Measurements from ENCODE around the gene FAM227A. TPM values are rescaled to one million over a fixed set of nuclear protein-coding genes. Genes with fewer than 3 reads are reported as not detected.

Gene FAM227A
- total and polyA plus RNA-seq, 4 donors: 0.01 to 0.42 (median 0.04) TPM

- WGBS: 8% methylated on average over 10 of the region's 10 CpGs
- Histone ChIP-seq H3K27me3 (ENCODE audit: control insufficient read depth in 4 of 4, insufficient read depth in 4 of 4, low read length in 3 of 4) (no peaks in the 10 kb centered on the region), H3K9ac (ENCODE audit: low read depth in 1 of 2, low read length in 2 of 2) (peak overlapping the region; percentile 87 to 96), H3K4me1 (ENCODE audit: control insufficient read depth in 4 of 4, insufficient read depth in 4 of 4, low read length in 3 of 4) (peaks cover 0 to 37% (median 21%) of the 10 kb centered on the region in 4 donors), H3K36me3 (ENCODE audit: control insufficient read depth in 4 of 4, insufficient read depth in 3 of 4, low read depth in 1 of 4, low read length in 3 of 4) (peaks cover 0 to 4% (median under 1%) of the 10 kb centered on the region in 4 donors), H3K9me3 (ENCODE audit: control insufficient read depth in 4 of 4, low read length in 3 of 4) (no peaks in the 10 kb centered on the region), H3K27ac (ENCODE audit: low read depth in 1 of 2, low read length in 2 of 2) (peak overlapping the region; percentile 95 to 97), H3K4me3 (ENCODE audit: low read depth in 1 of 3, low read length in 3 of 3) (peak overlapping the region in 1 of 3 donors; percentile 6)
- DNase-seq (ENCODE audit: low spot score): no peak
- TF ChIP-seq JUND (IDR thresholded peaks at IDR 0.05) (no peak), GABPA (IDR thresholded peaks at IDR 0.05 in 1 of 2, conservative IDR thresholded peaks at IDR 0.05 in 1 of 2) (no peak), REST (IDR thresholded peaks at IDR 0.05) (no peak)
These were observed 48.6 kb upstream of the FAM227A start for GRCh38 chr22:38704654-38705234.

DNA sequence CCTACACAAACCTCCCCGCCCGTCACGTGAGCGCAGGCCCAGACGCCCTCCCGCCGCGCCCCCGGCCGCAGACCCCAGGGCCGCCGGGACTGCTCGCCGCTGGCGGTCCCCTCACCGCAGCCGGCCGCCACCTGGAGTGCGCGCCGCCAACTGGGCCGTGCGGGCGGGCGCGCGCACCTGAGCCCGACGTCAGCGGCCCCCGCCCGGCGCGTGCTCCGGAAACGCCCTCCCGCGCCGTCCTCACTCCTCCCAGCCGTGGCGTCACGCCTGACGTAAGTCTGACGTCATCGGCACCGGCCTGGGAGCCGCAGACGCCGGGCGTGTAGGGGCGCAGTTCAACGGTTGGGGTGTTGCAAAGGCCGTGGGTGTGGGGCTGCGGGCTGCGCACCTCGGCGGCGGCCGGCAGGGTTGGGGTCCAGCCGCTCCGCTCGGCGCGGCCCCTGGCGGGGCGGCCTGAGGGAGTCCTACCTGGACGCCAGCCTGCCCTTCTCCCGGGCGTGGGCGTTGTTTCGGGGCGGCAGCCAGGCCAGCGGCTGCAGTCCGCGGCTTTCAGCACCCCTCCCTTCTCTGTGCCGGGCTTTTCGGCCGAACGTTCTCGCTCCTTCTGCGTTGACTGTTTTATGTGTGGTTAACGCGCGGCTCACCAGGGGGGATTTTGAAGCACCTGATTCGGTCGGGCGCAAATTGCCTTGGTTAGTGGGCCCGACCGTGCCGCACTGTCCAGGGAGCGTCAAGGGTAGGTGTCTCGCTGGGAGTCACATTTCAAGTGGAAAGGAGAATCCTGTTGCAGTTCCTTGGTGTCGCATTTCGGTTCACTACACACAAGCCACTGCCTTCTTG, 44.8 kb upstream of the FAM227A start, which contains the start of gene JOSD1:
JOSD1 (minus strand) TSS at position 155 of the 840 bp plus-strand sequence. CDS start 956 bp downstream, outside the sequence.
- no peak for TF ChIP-seq HNF4G (IDR thresholded peaks at IDR 0.05)
- TF ChIP-seq, protein P1, sequence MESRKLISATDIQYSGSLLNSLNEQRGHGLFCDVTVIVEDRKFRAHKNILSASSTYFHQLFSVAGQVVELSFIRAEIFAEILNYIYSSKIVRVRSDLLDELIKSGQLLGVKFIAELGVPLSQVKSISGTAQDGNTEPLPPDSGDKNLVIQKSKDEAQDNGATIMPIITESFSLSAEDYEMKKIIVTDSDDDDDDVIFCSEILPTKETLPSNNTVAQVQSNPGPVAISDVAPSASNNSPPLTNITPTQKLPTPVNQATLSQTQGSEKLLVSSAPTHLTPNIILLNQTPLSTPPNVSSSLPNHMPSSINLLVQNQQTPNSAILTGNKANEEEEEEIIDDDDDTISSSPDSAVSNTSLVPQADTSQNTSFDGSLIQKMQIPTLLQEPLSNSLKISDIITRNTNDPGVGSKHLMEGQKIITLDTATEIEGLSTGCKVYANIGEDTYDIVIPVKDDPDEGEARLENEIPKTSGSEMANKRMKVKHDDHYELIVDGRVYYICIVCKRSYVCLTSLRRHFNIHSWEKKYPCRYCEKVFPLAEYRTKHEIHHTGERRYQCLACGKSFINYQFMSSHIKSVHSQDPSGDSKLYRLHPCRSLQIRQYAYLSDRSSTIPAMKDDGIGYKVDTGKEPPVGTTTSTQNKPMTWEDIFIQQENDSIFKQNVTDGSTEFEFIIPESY (IDR thresholded peaks at IDR 0.05): no peak
- no peak for TF ChIP-seq FOXA1 (IDR thresholded peaks at IDR 0.05)
- no peak for TF ChIP-seq TAF1 (conservative IDR thresholded peaks at IDR 0.05)
- no peak for TF ChIP-seq RAD21 (IDR thresholded peaks at IDR 0.05)
- no peak for TF ChIP-seq HNF4A (conservative IDR thresholded peaks at IDR 0.05)
- peak; percentile 37 for TF ChIP-seq SP1 (IDR thresholded peaks at IDR 0.05)
- peak; percentile 84 to 98 for TF ChIP-seq EGR1 (IDR thresholded peaks at IDR 0.05; ENCODE audit: low read depth in 2 of 2)
- TF ChIP-seq GABPA (IDR thresholded peaks at IDR 0.05 in 1 of 2, conservative IDR thresholded peaks at IDR 0.05 in 1 of 2): peak in 1 of 2 donors; percentile 60
- TF ChIP-seq YY1 (IDR thresholded peaks at IDR 0.05): no peak
- TF ChIP-seq MAX (IDR thresholded peaks at IDR 0.05): no peak
- TF ChIP-seq REST (IDR thresholded peaks at IDR 0.05): peak; percentile 82
- peak; percentile 69 to 73 for TF ChIP-seq JUND (IDR thresholded peaks at IDR 0.05)
- TF ChIP-seq RXRA (IDR thresholded peaks at IDR 0.05): no peak
- TF ChIP-seq NR2F2 (IDR thresholded peaks at IDR 0.05): no peak
- TF ChIP-seq, protein P2, sequence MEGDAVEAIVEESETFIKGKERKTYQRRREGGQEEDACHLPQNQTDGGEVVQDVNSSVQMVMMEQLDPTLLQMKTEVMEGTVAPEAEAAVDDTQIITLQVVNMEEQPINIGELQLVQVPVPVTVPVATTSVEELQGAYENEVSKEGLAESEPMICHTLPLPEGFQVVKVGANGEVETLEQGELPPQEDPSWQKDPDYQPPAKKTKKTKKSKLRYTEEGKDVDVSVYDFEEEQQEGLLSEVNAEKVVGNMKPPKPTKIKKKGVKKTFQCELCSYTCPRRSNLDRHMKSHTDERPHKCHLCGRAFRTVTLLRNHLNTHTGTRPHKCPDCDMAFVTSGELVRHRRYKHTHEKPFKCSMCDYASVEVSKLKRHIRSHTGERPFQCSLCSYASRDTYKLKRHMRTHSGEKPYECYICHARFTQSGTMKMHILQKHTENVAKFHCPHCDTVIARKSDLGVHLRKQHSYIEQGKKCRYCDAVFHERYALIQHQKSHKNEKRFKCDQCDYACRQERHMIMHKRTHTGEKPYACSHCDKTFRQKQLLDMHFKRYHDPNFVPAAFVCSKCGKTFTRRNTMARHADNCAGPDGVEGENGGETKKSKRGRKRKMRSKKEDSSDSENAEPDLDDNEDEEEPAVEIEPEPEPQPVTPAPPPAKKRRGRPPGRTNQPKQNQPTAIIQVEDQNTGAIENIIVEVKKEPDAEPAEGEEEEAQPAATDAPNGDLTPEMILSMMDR (IDR thresholded peaks at IDR 0.05; ENCODE audit: low read depth, low read length, missing input control): no peak
- TF ChIP-seq FOXA2 (IDR thresholded peaks at IDR 0.05): no peak
- TF ChIP-seq ATF3 (IDR thresholded peaks at IDR 0.05): no peak
- Histone ChIP-seq H3K36me3 (ENCODE audit: control insufficient read depth in 4 of 4, insufficient read depth in 3 of 4, low read depth in 1 of 4, low read length in 3 of 4) (no peaks in the 10 kb centered on the region), H3K9ac (ENCODE audit: low read depth in 1 of 2, low read length in 2 of 2) (peak within 1 kb of the TSS; percentile 89 to 97), H3K4me3 (ENCODE audit: low read depth in 1 of 3, low read length in 3 of 3) (peak within 1 kb of the TSS; percentile 65 to 83 (median 67)), H3K27ac (ENCODE audit: low read depth in 1 of 2, low read length in 2 of 2) (peak within 1 kb of the TSS; percentile 90 to 98), H3K4me1 (ENCODE audit: control insufficient read depth in 4 of 4, insufficient read depth in 4 of 4, low read length in 3 of 4) (peaks cover 8 to 45% (median 33%) of the 10 kb centered on the region in 4 donors), H3K27me3 (ENCODE audit: control insufficient read depth in 4 of 4, insufficient read depth in 4 of 4, low read length in 3 of 4) (no peaks in the 10 kb centered on the region), H3K9me3 (ENCODE audit: control insufficient read depth in 4 of 4, low read length in 3 of 4) (no peaks in the 10 kb centered on the region)
- DNase-seq (ENCODE audit: low spot score): peak; percentile 99
- under 1% methylated on average over 94 of the region's 94 CpGs for WGBS

Data from liver (tissue), 9 donors.